HL-60/S4 treated with retinoic acid at 250 ng/mL for 4 days and 3 days (cell line): ENCODE measurements around the gene CETN3.
"Not testable (repeated sequence)": the region's sequence is repeated elsewhere in the genome, so short reads cannot be mapped to it uniquely, and the experiment has no call there.

Experiments used
- in situ Hi-C: fragments of 300-500 bp; cut with MboI; formaldehyde crosslinking; loops from 2 replicates; pipeline ENCODE4 v1.7.0; 2022; ENCODE audit warnings: low sequenced_read_pairs

Gene CETN3

DNA sequence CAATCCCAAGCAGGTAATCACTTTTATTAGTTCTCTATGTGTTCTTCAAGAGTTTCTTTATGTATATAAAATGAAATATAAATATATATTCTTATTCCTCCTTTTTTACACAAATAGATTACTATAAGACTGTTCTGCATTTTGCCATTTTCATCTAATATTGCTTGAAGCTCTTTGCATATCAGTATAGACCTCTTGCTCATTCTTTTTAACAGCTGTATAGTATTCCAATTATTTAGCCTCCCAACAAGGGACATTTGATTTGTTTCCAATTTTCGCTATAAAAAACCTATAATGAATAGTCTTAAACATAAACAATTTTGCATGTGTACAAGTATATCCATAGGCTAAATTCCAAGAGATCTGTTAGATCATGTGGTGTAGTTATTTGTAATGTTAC, 25.2 kb downstream of the CETN3 start:
- in situ Hi-C loops, result no loop called here

DNA sequence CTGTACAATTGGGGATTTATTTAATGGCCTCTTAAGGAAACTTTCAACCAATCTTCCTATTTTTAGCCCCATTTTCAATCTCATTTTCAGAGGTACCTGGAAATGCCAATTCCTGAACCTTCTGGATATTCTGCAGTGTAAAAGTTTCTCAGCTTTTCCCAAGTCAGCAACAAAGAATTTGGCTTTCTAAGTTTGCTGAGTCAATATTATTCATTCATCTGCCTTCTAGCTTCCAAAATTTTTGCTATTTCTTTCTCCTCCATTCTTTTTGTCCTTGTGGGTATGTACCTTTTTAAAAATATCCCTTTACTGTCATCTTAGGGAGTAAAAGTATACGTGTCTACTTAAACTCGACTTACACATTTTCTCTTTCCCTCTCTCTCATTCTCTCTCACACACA, 25.7 kb downstream of the CETN3 start:
- in situ Hi-C loops, result no loop called here

DNA sequence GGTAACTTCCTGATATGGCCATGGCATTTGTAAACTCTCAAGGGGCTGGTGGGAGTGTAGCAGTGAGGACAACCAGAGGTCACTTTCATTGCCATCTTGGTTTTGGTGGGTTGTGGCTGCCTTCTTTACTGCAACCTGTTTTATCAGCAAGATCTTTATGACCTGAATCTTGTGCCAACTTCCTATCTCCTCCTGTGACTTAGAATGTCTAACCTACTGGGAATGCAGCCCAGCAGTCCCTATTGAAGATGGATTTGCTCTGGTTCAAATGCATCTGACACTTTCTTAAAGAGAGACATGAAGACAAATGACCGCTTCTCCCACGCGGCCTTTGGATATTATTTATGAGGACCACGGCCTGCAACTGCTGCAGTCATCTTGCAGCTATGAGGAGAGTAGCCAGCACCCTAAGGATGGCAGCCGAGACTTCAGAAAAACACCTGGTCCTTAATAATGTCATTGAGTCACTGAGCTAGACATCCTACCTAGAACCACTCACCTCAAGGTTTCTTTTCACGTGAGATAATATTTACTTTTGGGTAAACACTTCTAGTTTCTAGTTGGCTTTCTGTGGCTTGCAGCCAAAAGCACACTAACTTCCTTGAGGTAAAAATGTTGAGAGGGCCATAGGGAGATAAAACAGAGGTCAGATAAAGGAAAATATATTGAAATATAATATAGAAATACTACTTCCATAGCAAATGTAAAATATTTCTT, 28.2 kb downstream of the CETN3 start:
- in situ Hi-C loops, result no loop called here

DNA sequence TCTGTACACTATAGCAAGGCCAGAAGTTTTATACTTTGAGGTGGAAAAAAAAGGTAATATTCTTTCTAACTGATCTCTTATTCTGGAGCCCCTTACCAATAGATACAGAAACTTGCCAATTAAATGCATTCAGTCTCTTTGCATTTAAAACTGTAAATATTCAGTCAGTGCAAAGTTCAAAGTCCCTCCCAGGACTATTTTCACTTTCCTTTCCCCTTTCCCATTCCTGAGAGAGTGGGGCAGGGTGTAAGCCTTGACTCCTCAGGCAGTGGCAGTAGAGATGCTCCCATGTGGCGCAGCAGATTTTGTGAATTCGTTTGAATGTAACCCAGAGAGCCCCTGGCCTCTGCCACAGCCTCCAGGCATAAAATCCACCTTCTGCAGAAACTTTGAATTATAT, 29.9 kb downstream of the CETN3 start:
- in situ Hi-C loops, result no loop called here

DNA sequence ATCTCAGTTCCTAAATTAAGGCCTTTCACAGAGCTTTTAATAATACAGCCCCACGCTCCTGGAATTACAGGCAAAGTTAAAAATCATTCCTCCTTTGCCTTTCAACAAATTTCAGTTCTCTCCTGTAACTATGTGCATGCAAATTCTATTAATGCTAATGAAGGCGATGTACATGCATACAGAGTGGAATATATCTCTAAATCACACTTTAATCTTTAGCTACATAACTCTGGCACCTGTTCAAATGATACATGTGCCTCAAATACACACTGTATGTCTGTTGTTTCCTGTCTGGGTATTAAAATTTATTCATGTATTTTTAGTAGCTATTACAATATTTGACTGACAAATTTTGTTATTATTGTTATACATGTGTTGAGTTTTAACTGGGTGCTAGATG, 30.8 kb downstream of the CETN3 start:
- in situ Hi-C loops, result no loop called here

DNA sequence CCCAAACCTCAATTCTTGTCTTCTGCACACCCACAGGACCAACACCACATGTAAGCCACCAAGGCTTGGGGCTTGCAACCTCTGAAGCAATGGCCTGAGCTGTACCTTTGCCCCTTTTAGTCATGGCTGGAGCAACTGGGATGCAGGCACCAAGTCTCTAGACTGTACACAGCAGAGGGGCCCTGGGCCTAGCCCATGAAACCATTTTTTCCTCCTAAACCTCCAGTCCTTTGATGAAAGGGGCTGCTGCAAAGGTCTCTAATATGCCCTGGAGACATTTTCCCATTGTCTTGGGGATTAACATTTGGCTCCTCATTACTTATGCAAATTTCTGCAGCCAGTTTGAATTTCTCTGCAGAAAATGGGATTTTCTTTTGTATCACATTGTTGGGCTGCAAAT, 38.3 kb downstream of the CETN3 start:
- in situ Hi-C loops, result not testable (repeated sequence)

DNA sequence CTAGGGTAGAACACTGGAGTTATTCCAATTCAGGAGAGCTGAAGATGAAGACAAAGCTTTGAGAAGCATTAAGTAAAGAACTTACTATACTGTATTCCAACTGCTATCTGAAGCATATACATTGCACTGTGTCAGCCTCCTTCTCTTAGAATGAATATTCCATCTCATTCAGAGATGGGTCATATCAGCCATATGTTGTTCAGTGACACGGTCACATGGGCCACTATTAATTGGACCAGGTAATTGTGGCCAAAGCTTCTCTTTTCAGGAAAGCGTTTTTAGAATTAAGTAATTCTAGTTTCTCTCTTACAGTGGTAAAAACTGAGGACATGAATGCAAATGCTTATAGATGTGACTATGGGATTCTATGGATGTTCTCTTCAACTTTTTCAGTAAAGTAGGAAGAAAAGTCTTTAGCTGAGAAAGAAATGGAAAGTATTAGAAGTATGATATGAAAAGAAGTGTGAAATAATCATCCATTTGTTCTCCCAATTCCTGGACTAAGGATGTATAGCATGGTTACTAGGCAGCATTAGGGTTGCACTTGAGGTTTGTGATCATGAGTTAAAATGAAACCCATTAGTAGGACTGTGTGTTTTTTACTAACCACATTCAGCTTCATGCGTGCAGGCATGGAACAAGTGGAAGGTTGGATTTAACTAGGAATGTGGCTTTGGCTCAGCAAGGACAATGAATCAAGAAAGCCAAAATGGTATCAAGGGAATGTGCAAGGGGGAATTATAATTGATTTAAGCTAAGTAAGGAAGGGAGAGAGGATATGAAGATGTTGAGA, 40.9 kb downstream of the CETN3 start:
- in situ Hi-C loops, result no loop called here

DNA sequence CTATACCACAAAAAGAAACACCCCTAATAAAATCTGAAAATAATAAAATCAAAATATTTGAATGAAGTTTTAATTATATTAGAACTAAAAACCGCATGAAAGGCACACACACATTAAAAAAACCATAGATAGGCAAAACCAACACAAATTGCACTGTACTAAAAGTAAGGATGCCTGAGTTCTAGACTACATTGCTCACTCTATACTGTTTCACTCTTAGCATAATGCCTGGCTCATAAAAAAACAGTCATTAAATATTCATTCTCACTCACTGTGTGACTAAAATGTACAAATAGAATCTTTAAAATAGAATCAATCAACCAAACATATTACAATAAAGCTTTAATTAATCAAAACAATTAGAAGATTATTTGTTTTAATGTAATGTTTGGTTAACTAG, 41.7 kb downstream of the CETN3 start:
- in situ Hi-C loops, result no loop called here

DNA sequence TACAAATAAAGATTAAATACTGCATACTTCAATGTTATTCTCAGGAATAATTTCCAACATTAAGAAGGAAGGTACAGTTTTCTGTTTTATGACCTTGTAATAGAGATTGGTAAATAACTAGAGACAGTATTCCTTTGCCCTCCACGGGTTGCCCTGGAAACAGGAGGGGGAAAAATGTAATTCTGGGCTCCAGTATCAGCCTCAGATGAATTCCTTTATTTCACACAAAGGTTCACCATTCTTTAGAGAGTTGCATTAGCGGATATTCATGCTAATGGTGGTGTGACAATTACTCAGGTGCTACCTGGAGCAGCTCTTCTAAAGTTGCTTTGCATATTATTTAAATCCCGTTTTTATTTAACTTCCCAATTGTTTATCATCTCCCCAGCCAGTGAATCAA, 42.6 kb downstream of the CETN3 start:
- in situ Hi-C loops, result no loop called here

DNA sequence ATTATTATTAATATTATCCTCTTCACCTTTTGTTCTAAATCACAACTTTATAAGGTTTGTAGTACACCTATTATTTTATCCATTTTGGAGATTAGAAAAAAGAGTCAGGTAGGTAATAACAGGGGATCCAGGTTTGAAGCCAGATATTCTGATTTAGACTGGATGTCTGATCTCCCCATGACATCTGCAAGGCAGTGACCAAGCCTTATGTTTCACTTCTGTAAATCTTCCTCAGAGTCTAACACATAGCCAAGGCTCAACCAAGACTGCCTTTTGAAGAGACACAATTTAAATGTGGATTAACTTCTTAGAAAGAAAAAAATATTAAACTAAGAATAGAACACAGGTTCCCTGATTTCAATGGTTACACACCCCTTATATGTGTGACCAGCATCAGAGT, 44.2 kb downstream of the CETN3 start:
- in situ Hi-C loops, result no loop called here

DNA sequence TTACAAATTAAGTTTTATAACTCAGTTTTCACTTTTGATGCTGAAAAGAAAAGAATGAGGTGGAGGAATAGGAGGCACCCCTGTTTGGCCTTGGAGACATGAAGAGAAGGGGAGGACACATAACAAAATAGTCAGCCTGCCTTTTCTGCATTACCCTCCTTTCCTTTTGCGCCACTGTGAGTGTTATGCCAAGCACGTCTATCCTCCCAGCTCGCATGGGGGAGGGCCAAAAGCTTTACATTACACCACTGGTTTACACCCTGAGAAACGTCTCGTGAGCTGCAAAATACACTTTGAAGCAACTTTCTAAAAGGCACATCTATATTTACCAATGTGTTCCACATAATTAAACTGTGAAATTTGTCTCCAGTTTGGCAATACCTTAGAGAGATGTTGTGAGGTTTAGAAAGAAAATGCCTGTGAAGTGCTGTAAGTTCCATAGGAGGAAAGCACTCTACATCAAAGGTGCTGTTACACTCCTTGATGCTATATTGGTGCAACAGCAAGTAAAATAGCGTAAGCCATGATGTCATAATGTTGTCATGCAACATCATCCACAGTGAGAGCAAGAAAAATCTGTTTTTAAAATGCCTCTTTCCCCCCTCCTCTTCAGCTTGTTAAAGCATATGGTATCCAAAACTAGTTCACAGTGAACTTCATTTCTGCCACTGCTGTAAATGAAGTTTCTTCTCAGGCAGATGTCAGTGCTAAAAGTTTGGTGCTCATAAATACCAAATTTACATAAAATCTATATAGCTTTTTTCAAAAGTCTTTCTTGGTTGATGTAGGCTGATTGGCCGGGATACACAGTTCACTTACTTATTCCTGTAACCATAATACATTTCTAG, 50.3 kb downstream of the CETN3 start:
- in situ Hi-C loops, result no loop called here

DNA sequence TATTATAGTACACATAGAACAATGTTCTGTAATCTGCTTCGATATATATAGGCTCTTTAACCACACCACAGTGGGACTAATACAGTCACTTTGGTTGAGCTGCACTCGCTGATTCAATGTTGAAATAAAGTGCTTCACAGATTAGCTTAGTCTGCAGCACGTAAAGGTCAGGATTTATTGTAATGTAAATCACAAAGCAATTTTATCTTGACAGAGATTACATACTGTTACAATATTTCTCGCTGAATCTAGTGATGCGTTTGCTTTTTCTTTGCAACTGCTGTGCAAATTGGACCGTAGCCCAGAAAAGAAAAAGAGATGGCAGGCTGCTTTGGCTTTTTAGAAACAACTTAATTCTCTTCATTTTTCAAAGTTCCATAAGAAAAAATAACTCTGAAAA, 52.9 kb downstream of the CETN3 start:
- in situ Hi-C loops, result no loop called here

DNA sequence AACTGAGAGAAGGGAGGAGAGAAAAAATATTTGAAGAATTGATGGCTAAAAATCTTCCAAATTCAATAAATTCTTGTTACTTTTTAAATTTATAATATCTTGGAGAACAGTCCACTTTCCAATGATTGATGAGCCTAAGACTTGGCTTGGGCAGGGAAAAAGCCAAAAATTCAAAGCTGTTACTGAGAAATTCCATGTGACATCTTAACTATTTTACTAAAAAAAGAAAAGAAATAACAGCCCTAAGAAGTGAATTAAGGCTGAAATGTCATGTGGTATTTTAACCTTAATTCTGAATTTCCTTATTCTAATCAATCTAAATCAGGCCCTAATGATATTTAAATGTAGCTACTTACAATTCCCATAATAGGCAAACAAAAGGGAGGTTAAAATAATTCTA, 53.4 kb downstream of the CETN3 start:
- in situ Hi-C loops, result no loop called here

DNA sequence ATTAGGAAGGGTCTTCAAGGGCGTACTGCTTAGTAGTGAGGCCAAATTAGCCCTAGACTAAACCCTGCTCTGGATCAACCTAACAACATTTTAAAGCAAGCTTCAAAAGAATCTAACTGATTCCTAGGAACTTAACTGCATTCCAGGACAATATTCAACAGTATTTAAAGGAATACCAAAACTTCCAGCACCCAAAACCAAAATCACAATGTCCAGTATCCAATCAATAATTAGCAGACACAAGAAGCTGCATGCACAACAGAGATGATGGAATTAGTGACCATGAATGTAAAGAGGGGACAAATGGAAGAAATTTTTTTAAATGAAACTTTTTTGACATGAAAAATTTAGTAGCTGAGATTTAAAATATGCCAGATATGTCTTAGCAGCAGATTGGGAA, 53.9 kb downstream of the CETN3 start:
- in situ Hi-C loops, result no loop called here

DNA sequence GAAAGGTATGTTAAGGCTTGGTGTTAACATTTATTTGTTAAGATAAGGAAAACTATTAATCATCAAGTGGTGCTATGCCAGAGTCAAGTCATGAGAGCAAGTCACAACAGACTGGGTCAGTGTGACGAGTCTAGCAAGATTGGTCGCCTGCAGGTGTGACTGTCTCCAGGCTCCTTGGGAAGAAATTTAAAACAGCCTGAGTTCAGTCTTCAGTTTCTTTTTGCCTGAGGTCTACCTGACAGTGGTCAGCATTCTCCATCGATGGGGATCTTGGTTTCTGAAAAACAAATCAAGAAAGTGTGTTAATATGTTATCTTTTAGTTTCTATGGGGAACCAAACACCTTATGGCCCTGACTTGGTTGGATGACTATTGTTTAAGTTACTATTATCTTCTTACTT, 56.3 kb downstream of the CETN3 start:
- in situ Hi-C loops, result no loop called here

DNA sequence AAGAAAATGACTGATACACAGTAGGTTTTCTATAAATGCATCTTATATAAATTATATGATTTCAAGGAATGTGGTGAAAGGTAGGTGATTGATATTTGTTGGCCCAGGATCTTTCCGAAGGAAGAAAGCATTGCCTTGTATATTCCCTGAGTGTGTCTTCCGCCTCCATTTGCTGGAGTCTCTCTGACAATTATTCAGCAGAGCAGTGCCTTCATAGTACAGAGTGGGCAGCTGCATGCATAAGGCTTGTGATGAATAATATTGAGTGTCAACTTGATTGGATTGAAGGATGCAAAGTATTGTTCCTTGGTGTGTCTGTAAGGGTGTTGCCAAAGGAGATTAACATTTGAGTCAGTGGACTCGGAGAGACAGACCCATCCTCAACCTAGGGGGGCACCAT, 58.5 kb downstream of the CETN3 start:
- in situ Hi-C loops, result no loop called here

DNA sequence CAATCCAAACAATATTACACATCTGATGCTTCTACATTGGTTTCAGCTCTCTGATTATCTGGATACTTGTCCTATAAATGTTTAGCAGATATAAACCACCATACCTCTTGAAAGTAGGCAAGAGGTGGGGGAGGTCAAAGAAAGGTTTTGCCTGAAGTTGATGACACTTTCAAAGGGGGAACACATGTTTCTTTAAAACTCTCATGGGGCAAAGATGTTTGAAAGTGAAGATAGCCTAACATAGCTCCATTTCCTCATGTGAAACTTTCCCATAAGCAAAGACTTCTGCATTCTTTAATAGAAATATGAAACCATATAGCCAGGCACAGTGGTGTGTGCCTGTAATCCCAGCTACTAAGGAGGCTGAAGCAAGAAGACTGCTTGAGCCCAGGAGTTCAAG, 62.1 kb downstream of the CETN3 start:
- in situ Hi-C loops, result no loop called here

DNA sequence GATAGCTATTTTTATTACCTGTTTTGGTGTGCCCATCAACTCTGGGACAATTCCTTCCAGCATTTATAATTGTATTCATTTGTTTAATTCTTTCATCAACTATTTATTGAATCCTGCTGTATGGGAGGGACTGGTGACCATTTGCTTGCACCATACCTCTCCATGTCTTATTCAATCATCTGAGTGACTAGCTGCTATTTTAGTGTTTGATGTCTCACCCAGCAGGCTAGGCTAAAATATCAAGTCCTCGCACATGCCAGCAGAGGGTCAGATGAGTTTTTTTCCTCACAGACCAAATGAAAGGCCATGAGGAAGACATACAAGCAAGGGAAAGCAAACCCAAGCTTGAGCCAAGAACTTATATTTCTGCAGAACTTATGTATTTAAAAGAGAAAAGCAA, 63.9 kb downstream of the CETN3 start:
- in situ Hi-C loops, result no loop called here

DNA sequence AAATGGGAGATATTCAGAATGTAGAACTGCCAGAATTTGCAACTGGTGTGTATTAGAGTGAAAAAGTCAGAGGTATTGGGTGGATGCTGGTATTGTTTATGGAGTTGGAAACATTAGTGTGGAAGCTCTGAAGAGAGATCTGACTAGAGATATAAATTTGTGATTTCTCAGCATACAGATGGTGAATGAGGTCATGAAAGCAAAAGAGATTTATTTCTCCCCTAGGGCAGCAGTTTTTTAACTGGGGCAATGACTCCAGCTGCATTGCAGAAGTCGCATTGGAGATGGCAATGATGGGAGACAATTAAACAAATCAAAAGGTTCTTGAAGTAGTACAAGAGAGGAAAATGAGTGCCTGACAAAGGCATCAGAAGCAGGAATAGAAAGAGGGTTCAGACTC, 64.9 kb downstream of the CETN3 start:
- in situ Hi-C loops, result no loop called here

DNA sequence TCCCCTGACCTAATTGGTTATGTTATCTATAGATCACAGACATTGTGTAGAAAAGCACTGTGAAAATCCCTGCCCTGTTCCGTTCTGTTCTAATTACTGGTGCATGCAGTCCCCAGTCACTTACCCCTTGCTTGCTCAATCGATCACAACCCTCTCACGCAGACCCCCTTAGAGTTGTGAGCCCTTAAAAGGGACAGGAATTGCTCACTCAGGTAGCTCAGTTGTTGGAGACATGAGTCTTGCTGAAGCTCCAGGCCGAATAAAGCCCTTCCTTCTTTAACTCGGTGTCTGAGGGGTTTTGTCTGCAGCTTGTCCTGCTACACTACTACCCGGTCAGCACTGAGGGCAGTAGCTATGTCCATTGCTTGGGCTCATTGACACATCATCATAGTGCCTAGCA, 65.8 kb downstream of the CETN3 start:
- in situ Hi-C loops, result not testable (repeated sequence)

DNA sequence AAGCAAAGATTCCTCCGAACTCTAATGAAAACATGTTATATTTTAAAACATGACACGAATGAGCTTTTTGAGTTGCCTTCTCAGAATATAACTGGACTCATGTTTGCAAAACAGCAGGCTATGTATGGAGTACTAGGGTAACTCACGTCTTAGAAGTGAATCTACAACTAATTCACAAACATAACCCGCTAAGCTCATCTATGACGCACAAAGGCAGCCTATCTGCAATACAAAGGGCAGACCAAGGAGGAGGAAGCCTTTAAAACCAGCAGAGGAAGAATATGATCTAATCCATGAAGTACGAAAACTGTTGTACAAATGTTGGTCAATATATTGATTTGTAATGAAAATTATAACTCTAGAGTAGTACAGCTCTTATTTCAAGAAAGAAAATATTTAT, 67.0 kb downstream of the CETN3 start:
- in situ Hi-C loops, result no loop called here
